ENCODE results near the gene SLC6A17. TPM values are rescaled to one million over a fixed set of nuclear protein-coding genes. Genes with fewer than 3 reads are reported as not detected.

Gene SLC6A17
- total RNA-seq, 2 experiments from 2014 or later = not detected

DNA sequence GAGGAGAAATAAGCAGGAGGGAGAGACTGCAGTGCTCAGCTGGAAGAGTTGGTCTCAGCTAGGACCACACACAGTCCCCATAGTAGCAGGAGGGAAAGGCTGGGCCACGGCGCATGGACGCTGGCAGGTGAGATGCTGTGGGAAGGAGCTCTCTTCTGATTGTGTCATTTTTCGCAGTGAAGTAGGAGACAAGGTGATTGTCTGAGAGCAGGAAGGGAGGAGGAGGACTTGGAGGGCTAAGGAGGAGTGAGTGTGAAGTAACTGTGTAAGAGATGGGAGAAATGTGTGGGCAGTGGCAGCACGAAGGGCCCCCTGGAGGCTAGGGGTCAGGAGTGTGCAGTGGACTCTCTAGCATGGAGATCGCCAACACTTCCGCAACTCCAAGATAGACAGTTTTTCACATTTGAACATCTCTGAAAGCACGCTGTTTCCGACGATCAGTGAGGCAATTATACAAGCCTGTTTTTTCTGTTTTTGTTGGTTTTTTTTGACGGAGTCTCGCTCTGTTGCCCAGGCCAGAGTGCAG is 33.4 kb downstream of the SLC6A17 start:
- no peak overlapping the region for H3K4me3 ChIP-seq (ENCODE audit: low read length)
- peaks cover 10% of the 10 kb centered on the region for H3K27me3 Mint-ChIP-seq
- H3K9me3 ChIP-seq (ENCODE audit: control insufficient read depth in 1 of 2, insufficient read depth in 1 of 2, low read length in 2 of 2) = no peaks in the 10 kb centered on the region
- peaks cover 0 to 7% of the 10 kb centered on the region in 2 experiments for H3K27me3 ChIP-seq (ENCODE audit: control insufficient read depth in 1 of 2, insufficient read depth in 2 of 2, low read length in 2 of 2)
- no peak overlapping the region for H3K4me3 Mint-ChIP-seq
- intact Hi-C loops (cut with DNase I, micrococcal nuclease) = no loop called here
- H3K36me3 ChIP-seq (ENCODE audit: insufficient read depth, low read length) = no peaks in the 10 kb centered on the region
- H3K9me3 Mint-ChIP-seq = no peaks in the 10 kb centered on the region
- TF ChIP-seq, protein P1, sequence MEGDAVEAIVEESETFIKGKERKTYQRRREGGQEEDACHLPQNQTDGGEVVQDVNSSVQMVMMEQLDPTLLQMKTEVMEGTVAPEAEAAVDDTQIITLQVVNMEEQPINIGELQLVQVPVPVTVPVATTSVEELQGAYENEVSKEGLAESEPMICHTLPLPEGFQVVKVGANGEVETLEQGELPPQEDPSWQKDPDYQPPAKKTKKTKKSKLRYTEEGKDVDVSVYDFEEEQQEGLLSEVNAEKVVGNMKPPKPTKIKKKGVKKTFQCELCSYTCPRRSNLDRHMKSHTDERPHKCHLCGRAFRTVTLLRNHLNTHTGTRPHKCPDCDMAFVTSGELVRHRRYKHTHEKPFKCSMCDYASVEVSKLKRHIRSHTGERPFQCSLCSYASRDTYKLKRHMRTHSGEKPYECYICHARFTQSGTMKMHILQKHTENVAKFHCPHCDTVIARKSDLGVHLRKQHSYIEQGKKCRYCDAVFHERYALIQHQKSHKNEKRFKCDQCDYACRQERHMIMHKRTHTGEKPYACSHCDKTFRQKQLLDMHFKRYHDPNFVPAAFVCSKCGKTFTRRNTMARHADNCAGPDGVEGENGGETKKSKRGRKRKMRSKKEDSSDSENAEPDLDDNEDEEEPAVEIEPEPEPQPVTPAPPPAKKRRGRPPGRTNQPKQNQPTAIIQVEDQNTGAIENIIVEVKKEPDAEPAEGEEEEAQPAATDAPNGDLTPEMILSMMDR (IDR thresholded peaks at IDR 0.05) = no peak
- POLR2A ChIA-PET = no interaction called here
- CTCF ChIA-PET = no interaction called here
- ATAC-seq (ENCODE audit: poor library complexity) (no peak), DNase-seq (no peak)
- no peaks in the 10 kb centered on the region for H3K4me1 Mint-ChIP-seq (ENCODE audit: low read depth)
- H3K27ac Mint-ChIP-seq = no peak overlapping the region
- H3K4me1 ChIP-seq (ENCODE audit: insufficient read depth, low read length) = no peaks in the 10 kb centered on the region
- H3K36me3 Mint-ChIP-seq (ENCODE audit: low read depth) = no peaks in the 10 kb centered on the region
- no peak overlapping the region for H3K27ac ChIP-seq (ENCODE audit: low read depth in 1 of 2, low read length in 2 of 2)

DNA sequence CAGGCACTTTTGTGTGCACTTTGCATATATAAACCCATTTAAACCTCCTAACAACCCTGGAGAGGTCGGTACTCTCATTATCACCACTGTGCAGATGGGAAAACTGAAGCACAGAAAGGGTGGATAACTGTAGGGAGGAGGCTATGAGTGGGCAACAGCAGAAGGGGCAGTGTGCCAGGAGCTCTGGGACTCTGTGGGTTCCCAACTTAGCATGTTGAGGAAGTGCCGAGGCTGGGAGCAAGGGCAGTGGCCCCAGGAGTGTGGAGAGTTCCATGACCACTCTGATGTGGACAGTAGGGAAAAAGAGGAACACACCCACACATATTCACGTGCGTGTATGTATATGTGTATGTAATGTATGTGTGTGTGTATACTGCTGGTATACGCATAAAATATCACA is 34.2 kb downstream of the SLC6A17 start:
- POLR2A ChIA-PET = no interaction called here
- intact Hi-C loops (cut with DNase I, micrococcal nuclease) = no loop called here
- no peaks in the 10 kb centered on the region for H3K36me3 Mint-ChIP-seq (ENCODE audit: low read depth)
- Histone ChIP-seq H3K4me3 (ENCODE audit: low read length) (no peak overlapping the region), H3K27ac (ENCODE audit: low read depth in 1 of 2, low read length in 2 of 2) (no peak overlapping the region), H3K9me3 (ENCODE audit: control insufficient read depth in 1 of 2, insufficient read depth in 1 of 2, low read length in 2 of 2) (no peaks in the 10 kb centered on the region), H3K4me1 (ENCODE audit: insufficient read depth, low read length) (no peaks in the 10 kb centered on the region), H3K27me3 (ENCODE audit: control insufficient read depth in 1 of 2, insufficient read depth in 2 of 2, low read length in 2 of 2) (peaks cover 0 to 7% of the 10 kb centered on the region in 2 experiments), H3K36me3 (ENCODE audit: insufficient read depth, low read length) (no peaks in the 10 kb centered on the region)
- H3K9me3 Mint-ChIP-seq = no peaks in the 10 kb centered on the region
- ATAC-seq (ENCODE audit: poor library complexity) = no peak
- H3K4me1 Mint-ChIP-seq (ENCODE audit: low read depth) = no peaks in the 10 kb centered on the region
- no peak overlapping the region for H3K4me3 Mint-ChIP-seq
- H3K27me3 Mint-ChIP-seq = peaks cover 6% of the 10 kb centered on the region
- DNase-seq = no peak
- no peak overlapping the region for H3K27ac Mint-ChIP-seq
- CTCF ChIA-PET = no interaction called here
- TF ChIP-seq, protein P1 (IDR thresholded peaks at IDR 0.05) = no peak

DNA sequence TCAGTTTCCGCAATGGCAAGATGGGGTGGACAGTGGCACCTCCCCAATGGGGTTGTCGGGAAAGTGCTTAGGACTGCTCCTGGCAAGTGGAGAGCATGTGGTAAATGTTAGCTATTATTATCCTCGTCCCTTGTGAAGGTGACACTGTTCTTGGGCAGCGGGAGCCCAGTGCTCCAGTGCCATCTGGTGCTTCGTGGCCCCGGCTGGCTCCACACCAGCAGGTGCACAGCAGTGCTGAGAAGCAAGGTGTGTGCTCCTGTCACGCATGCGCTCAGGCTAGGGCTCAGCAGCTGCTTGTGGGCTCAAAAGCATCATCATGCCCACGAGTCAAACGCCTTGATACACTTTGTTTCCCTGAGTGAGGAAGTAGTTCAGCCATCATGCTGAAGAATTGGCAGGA is 34.9 kb downstream of the SLC6A17 start:
- no peak for ATAC-seq (ENCODE audit: poor library complexity)
- H3K9me3 ChIP-seq (ENCODE audit: control insufficient read depth in 1 of 2, insufficient read depth in 1 of 2, low read length in 2 of 2) = no peaks in the 10 kb centered on the region

More for the DNA sequence above, 34.9 kb downstream of the SLC6A17 start:
- Histone ChIP-seq H3K4me1 (ENCODE audit: insufficient read depth, low read length) (no peaks in the 10 kb centered on the region), H3K36me3 (ENCODE audit: insufficient read depth, low read length) (no peaks in the 10 kb centered on the region), H3K27me3 (ENCODE audit: control insufficient read depth in 1 of 2, insufficient read depth in 2 of 2, low read length in 2 of 2) (peaks cover 0 to 7% of the 10 kb centered on the region in 2 experiments), H3K4me3 (ENCODE audit: low read length) (no peak overlapping the region), H3K27ac (ENCODE audit: low read depth in 1 of 2, low read length in 2 of 2) (no peak overlapping the region)
- Mint-ChIP-seq H3K27ac (no peak overlapping the region), H3K27me3 (peaks cover 10% of the 10 kb centered on the region), H3K9me3 (no peaks in the 10 kb centered on the region), H3K4me3 (no peak overlapping the region), H3K4me1 (ENCODE audit: low read depth) (no peaks in the 10 kb centered on the region), H3K36me3 (ENCODE audit: low read depth) (no peaks in the 10 kb centered on the region)
- no peak for DNase-seq
- ChIA-PET CTCF (no interaction called here), POLR2A (no interaction called here)
- intact Hi-C loops (cut with DNase I, micrococcal nuclease) = no loop called here
- TF ChIP-seq, protein P1 (IDR thresholded peaks at IDR 0.05) = no peak
